GM12878 (cell line): Measurements from ENCODE around the gene NANOGP8. TPM values are rescaled to one million over a fixed set of nuclear protein-coding genes. Genes with fewer than 3 reads are reported as not detected.

ENCODE experiments used
- ATAC-seq: fragments of 200-7000 bp; cut with Tn5 transposase; 3 replicates; pipeline ENCODE4 v1.9.1; 2020; ENCODE audit warnings: mild to moderate bottlenecking, moderate library complexity
- BruUV-seq: library from RNA; stranded (reverse); fragments of 400-500 nt; replicated peaks from 2 replicates; lab custom pipeline; 2021; lab: Mats Ljungman, UMichigan
- CTCF ChIA-PET: fragments of 300-600 bp; sonication (Branson Sonifier 250); formaldehyde crosslinking; extraction: SDS; loops from one replicate; lab custom pipeline; 2021; ENCODE audit warnings: inconsistent platforms; lab: Yijun Ruan, JAX
- POLR2A ChIA-PET: fragments of 350-600 bp; formaldehyde crosslinking; extraction: SDS; loops from one replicate; lab custom pipeline; 2021; ENCODE audit warnings: inconsistent platforms; lab: Charles Lee
- RAD21 ChIA-PET: fragments of 300-600 bp; sonication (Branson Sonifier 250); formaldehyde crosslinking; loops from one replicate; lab custom pipeline; 2023; ENCODE audit warnings: antibody characterized with exemption; ENCODE audit not compliant: unreplicated experiment; lab: Charles Lee
- SMC1A ChIA-PET: fragments of 300-600 bp; sonication (Branson Sonifier 250); formaldehyde crosslinking; loops from one replicate; lab custom pipeline; 2023; ENCODE audit not compliant: unreplicated experiment, uncharacterized antibody; lab: Charles Lee
- DNase-seq: peaks from one replicate; pipeline ENCODE4 v3.0.0-alpha.2; 2011; ENCODE audit warnings: low read depth, low spot score
- FAIRE-seq: peaks from 3 replicates; lab custom pipeline; 2011; peaks lifted over from hg19 to GRCh38; lab: Jason Lieb, UNC
- H2AFZ ChIP-seq: 2 replicates; pipeline ENCODE4 v1.6.0; 2011; ENCODE audit warnings: low read depth, low read length, control low read depth; ENCODE audit not compliant: control insufficient read depth
- H3K27ac ChIP-seq: 2 replicates; pipeline ENCODE4 v1.5.1; 2011; ENCODE audit warnings: control low read depth; ENCODE audit not compliant: control insufficient read depth, insufficient read depth
- H3K27me3 ChIP-seq, 2 experiments: replicated peaks in 1 of 2; 2 replicates each; pipeline versions ENCODE4 v1.6.0 to v1.6.1; 2011; ENCODE audit warnings: low read length in 1 of 2; ENCODE audit not compliant: control insufficient read depth in 2 of 2, insufficient read depth in 2 of 2
- H3K36me3 ChIP-seq, 2 experiments: 2 replicates each; pipeline ENCODE4 v1.5.1; 2011; ENCODE audit warnings: low read length in 1 of 2; ENCODE audit not compliant: control insufficient read depth in 2 of 2, insufficient read depth in 2 of 2
- H3K4me1 ChIP-seq: 2 replicates; pipeline ENCODE4 v1.6.1; 2011; ENCODE audit warnings: mild to moderate bottlenecking, low read length, moderate library complexity, mixed read lengths; ENCODE audit not compliant: control insufficient read depth, insufficient read depth
- H3K4me2 ChIP-seq: 2 replicates; pipeline ENCODE4 v1.6.0; 2011; ENCODE audit warnings: control low read depth; ENCODE audit not compliant: control insufficient read depth, insufficient read depth
- H3K4me3 ChIP-seq: fragments of 200-600 bp; sonication (generic); 2 replicates; pipeline ENCODE4 v1.5.1; 2016
- H3K79me2 ChIP-seq: 2 replicates; pipeline ENCODE4 v1.6.0; 2011; ENCODE audit warnings: low read length; ENCODE audit not compliant: control insufficient read depth, insufficient read depth
- H3K9ac ChIP-seq: 2 replicates; pipeline ENCODE4 v1.8.0; 2011; ENCODE audit warnings: low read length, control low read depth, mixed read lengths; ENCODE audit not compliant: control insufficient read depth, insufficient read depth
- H3K9me3 ChIP-seq: replicated peaks from 3 replicates; pipeline ENCODE4 v1.5.1; 2011; ENCODE audit warnings: mild to moderate bottlenecking, low read length; ENCODE audit not compliant: control insufficient read depth, insufficient read depth
- H4K20me1 ChIP-seq: 2 replicates; pipeline ENCODE4 v1.6.0; 2011; ENCODE audit not compliant: control insufficient read depth, insufficient read depth
- BHLHE40 ChIP-seq, 2 experiments: fragments of 450-650 bp in 1 of 2; IDR thresholded peaks; 2 replicates each; pipeline ENCODE4 v1.6.1; 2011 to 2017; ENCODE audit warnings: low read depth in 2 of 2, borderline replicate concordance in 1 of 2, improper control_type of control experiment in 1 of 2, low read length in 1 of 2, mild to moderate bottlenecking in 1 of 2
- ETV6 ChIP-seq, 2 experiments: fragments of 450-650 bp in 1 of 2; IDR thresholded peaks in 1 of 2; conservative IDR thresholded peaks in 1 of 2; 2 replicates each; pipeline ENCODE4 v1.6.1; 2014; ENCODE audit warnings: antibody characterized with exemption in 1 of 2, borderline replicate concordance in 1 of 2, low read depth in 1 of 2, mild to moderate bottlenecking in 1 of 2, moderate library complexity in 1 of 2
- LARP7 ChIP-seq: fragments of 450-650 bp; IDR thresholded peaks from 2 replicates; pipeline ENCODE4 v1.6.1; 2017; ENCODE audit warnings: mild to moderate bottlenecking
- MEF2B ChIP-seq: fragments of 450-650 bp; IDR thresholded peaks from 2 replicates; pipeline ENCODE4 v1.6.1; 2018; ENCODE audit warnings: mild to moderate bottlenecking, moderate library complexity; ENCODE audit not compliant: partially characterized antibody, poor library complexity, severe bottlenecking
- NFXL1 ChIP-seq: fragments of 450-650 bp; IDR thresholded peaks from 2 replicates; pipeline ENCODE4 v1.6.1; 2017; ENCODE audit warnings: antibody characterized with exemption, mild to moderate bottlenecking, borderline replicate concordance
- STAT3 ChIP-seq: IDR thresholded peaks from 2 replicates; pipeline ENCODE4 v1.6.1; 2011; ENCODE audit warnings: low read depth, low read length, improper control_type of control experiment
- ZBED1 ChIP-seq: IDR thresholded peaks from 2 replicates; pipeline ENCODE4 v1.6.1; 2016; ENCODE audit warnings: borderline replicate concordance
- ZNF207 ChIP-seq: fragments of 450-650 bp; IDR thresholded peaks from 2 replicates; pipeline ENCODE4 v1.6.1; 2014; ENCODE audit warnings: antibody characterized with exemption, mild to moderate bottlenecking, borderline replicate concordance
- whole genome bisulfite sequencing: methylation state at CpG from one replicate; pipeline ENCODE4 v1.1.6; 2016; ENCODE audit warnings: low lambda C conversion rate; ENCODE audit not compliant: insufficient replicate concordance, insufficient coverage; ENCODE audit errors: missing lambda C conversion rate; 5-methylcytosine and 5-hydroxymethylcytosine counted together
- in situ Hi-C: fragments of 300-500 bp; cut with MboI; formaldehyde crosslinking; loops from 9 replicates; pipeline ENCODE4 v1.14.3; 2018; ENCODE audit warnings: mixed read lengths
- intact Hi-C: fragments of 100-400 bp; cut with micrococcal nuclease; formaldehyde crosslinking; loops from one replicate; pipeline ENCODE4 v1.14.2; 2022; ENCODE audit not compliant: unreplicated experiment
- polyA plus RNA-seq, 11 experiments: library from polyadenylated mRNA; depleted of rRNA in 4 of 11; unstranded in 6 of 11; stranded (reverse) in 5 of 11; fragments of >200 nt; fragmentation: Nextera tagmentation in 4 of 11; fragmentation: Illumina TruSeq in 1 of 11; extraction: Ambion mirVana in 4 of 11; extraction: Trizol in 1 of 11; gene quantifications; 1 replicate in 1 of 11; 2 replicates in 10 of 11; pipeline versions ENCODE4 v1.2.1 to v1.2.3, GENCODE V29; 2011 to 2016; ENCODE audit warnings: inconsistent platforms in 2 of 11, missing spikeins in 2 of 11, low read depth in 1 of 11
- total RNA-seq, 4 experiments: library from RNA; depleted of rRNA in 3 of 4; stranded (reverse); fragments of >200 nt in 3 of 4; fragmentation: Illumina TruSeq in 1 of 4; extraction: Trizol in 1 of 4; gene quantifications; 2 replicates each; pipeline versions ENCODE4 v1.2.1 to v1.2.3, GENCODE V29; 2013 to 2021
- TF ChIP-seq, protein P1 (sequence below): fragments of 150-350 bp; IDR thresholded peaks from 2 replicates; pipeline ENCODE4 v1.6.1; 2016; ENCODE audit warnings: low read depth, low read length

NANOGP8 gene
- total and polyA plus RNA-seq, 10 of the 15 experiments (the other 5 are each of a cell fraction or from before 2014, with no cell fraction given), result not detected

DNA sequence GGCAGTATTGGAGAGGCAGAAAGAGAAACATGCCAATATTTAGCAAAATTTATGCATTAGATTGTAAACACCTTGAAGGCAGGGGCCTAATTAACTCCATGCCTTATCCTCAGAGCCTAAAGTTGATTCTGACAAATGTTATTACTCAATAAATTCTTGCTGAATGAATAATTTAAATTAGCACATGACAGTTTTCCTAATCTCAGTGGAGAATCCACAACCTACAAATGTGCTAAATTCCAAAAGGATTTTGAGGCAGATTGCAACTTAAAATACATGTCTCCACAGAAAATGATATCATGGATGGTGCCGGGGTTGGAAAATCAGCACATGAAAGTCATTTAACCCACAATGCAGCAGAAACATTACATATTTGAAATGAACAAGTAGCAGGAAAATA lies 41.1 kb upstream of the NANOGP8 start:
- DNase-seq (no peak), FAIRE-seq (no peak), ATAC-seq (no peak)
- ChIA-PET CTCF (interaction anchor here (1.7 kb wide), 1 partner anchor 47 kb away, joined by 3 read pairs; no protein-coding TSS in a partner anchor), POLR2A (no interaction called here), RAD21 (no interaction called here), SMC1A (no interaction called here)
- no peaks in the 10 kb centered on the region for H4K20me1 ChIP-seq
- no peak overlapping the region for H3K4me2 ChIP-seq
- no peak overlapping the region for H3K27ac ChIP-seq
- H3K4me1 ChIP-seq, result no peaks in the 10 kb centered on the region
- no TSS peak for BruUV-seq
- in situ Hi-C loops, result no loop called here
- intact Hi-C loops, result no loop called here
- H3K27me3 ChIP-seq, result no peaks in the 10 kb centered on the region
- no peak overlapping the region for H3K4me3 ChIP-seq
- TF ChIP-seq MEF2B (no peak), ZBED1 (no peak), BHLHE40 (IDR thresholded peaks at IDR 0.05; ENCODE audit: borderline replicate concordance in 1 of 2, low read depth in 2 of 2, low read length in 1 of 2) (no peak), STAT3 (no peak), LARP7 (no peak), ZNF207 (no peak), NFXL1 (no peak), ETV6 (conservative IDR thresholded peaks at IDR 0.05 in 1 of 2, IDR thresholded peaks at IDR 0.05 in 1 of 2; ENCODE audit: borderline replicate concordance in 1 of 2, low read depth in 1 of 2) (no peak)
- TF ChIP-seq, protein P1, sequence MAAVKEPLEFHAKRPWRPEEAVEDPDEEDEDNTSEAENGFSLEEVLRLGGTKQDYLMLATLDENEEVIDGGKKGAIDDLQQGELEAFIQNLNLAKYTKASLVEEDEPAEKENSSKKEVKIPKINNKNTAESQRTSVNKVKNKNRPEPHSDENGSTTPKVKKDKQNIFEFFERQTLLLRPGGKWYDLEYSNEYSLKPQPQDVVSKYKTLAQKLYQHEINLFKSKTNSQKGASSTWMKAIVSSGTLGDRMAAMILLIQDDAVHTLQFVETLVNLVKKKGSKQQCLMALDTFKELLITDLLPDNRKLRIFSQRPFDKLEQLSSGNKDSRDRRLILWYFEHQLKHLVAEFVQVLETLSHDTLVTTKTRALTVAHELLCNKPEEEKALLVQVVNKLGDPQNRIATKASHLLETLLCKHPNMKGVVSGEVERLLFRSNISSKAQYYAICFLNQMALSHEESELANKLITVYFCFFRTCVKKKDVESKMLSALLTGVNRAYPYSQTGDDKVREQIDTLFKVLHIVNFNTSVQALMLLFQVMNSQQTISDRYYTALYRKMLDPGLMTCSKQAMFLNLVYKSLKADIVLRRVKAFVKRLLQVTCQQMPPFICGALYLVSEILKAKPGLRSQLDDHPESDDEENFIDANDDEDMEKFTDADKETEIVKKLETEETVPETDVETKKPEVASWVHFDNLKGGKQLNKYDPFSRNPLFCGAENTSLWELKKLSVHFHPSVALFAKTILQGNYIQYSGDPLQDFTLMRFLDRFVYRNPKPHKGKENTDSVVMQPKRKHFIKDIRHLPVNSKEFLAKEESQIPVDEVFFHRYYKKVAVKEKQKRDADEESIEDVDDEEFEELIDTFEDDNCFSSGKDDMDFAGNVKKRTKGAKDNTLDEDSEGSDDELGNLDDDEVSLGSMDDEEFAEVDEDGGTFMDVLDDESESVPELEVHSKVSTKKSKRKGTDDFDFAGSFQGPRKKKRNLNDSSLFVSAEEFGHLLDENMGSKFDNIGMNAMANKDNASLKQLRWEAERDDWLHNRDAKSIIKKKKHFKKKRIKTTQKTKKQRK, result no peak
- WGBS, result 100% methylated on average over 1 of the region's 1 CpG
- no peak overlapping the region for H2AFZ ChIP-seq
- H3K9me3 ChIP-seq, result no peaks in the 10 kb centered on the region; the same call in 1 of the 3 replicates
- no peaks in the 10 kb centered on the region for H3K36me3 ChIP-seq
- no peaks in the 10 kb centered on the region for H3K79me2 ChIP-seq
- H3K9ac ChIP-seq, result no peak overlapping the region
